RPMI7951 (cell line): ENCODE results near the gene NKTR. TPM values are rescaled to one million over a fixed set of nuclear protein-coding genes. Genes with fewer than 3 reads are reported as not detected.

Experiments
- DNase-seq: peaks from one replicate; pipeline ENCODE4 v3.0.0-alpha.2; 2012; ENCODE audit warnings: low read depth
- total RNA-seq: library from RNA; depleted of rRNA; stranded (reverse); fragments of >200 nt; shearing (Covaris generic); gene quantifications from 2 replicates; pipeline ENCODE4 v1.2.3, GENCODE V29; 2014

NKTR gene
- total RNA-seq, 1 experiment from 2014 or later: 28.0 TPM

DNA sequence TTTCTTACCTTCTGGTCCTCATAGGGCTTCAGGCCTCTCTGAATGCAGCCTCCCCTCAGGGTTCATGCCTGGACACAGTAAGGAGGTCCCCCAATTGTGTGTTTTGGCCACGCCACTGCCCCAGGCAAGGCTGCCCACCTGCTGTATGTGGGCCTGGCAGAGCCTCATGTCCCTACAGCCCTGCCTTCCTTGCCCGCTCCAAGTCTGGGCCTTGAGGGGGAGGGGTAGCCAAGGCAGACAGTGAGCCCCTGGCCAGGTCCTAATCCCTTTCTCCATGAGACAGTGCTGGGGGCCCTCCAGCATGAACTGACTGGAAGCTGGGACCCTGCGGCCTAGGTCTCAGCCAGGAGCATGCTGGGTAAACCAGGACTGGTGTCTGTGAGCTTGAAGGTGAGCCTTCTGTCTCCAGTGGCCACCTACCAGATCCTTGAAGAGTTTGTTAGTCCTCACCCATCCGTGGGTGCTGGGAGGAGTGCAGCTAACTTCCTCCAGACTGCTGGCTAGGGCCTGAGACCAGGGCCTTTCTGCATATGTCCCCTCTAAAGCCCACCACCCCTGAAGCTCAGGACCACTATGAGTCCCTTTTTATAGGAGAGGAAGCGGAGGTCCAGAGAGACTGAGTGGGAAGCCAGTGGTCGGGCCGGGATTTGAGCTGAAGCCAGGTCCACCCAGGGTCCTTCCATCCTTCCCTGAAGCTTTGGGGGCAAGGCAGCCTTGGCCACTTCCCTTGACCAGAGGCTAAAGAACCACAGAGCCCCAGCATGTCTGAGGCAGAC lies 61.7 kb downstream of the NKTR start:
- DNase-seq: no peak

DNA sequence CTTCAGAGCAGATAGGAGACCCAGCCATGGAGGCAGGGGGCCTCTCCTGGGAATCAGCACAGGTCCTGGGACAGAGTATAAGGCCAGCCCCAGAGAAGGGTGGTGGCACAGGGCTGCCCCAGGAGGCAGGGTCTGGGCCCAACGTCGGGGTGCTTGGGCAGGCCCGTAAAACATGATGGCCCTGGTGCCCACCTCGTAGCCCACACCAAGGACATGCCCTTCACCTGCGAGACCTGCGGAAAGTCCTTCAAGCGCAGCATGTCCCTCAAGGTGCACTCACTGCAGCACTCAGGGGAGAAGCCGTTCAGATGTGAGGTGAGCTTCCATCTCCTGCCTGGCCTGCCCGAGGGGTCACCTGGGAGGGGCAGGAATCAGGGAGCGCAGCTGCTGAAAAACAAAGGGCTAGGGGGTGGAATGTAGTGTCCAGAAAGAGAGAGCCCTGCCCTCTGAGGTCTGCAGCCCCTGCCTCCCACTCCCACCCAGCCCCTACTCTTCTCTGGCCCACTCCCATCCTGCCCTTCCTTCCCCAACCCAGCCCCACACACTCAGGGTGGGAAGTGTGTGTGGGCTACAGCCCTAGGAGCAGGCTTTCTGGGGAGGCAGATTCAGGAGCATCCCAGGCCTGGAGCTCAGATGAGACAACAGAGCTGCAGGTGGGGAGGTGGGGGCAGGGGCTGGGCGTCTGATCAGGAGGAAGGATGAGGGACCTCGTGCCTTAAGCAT lies 62.5 kb downstream of the NKTR start:
- no peak for DNase-seq

DNA sequence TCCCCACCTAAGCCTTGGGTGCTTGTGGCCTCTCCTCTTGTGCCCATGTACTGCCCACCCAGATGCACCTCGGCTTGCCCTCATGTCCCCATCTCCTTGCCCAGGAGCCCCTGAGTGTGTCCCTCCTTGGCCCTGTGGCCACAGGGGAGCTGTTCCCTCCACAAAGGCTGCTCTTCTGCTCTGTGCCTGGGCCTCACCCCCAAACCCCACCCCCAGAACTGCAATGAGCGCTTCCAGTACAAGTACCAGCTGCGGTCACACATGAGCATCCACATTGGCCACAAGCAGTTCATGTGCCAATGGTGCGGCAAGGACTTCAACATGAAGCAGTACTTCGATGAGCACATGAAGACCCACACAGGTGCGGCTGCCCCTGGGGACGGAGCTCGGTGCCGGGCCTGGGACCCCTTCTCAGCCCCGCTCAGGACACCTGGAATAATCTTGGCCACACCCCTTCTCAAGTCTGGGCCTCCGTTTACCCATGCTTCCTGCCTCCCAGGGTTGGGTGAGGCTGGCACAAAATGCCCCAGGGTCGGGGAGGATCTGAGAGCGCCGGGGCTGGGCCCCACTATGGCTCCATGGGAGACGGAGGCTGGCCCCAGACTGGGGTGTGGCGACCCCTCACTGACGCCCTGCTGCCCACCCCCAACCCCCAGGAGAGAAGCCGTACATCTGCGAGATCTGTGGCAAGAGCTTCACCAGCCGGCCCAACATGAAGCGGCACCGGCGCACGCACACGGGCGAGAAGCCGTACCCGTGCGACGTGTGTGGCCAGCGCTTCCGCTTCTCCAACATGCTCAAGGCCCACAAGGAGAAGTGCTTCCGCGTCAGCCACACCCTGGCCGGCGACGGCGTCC lies 63.3 kb downstream of the NKTR start:
- DNase-seq: no peak

DNA sequence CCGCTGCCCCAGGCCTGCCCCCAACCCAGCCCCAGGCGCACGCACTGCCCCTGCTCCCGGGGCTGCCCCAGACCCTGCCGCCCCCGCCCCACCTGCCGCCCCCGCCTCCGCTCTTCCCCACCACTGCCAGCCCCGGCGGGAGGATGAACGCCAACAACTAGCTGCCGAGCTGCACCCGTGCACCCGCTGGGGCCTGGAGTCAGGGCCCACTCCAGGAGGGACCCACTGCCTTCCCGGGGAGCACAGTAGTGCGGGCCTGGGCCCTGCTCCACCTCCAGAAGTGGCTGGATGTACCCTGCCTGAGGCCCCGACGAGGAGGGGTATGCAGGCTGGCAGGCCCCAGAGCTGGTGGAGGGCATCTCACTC lies 63.9 kb downstream of the NKTR start:
- no peak for DNase-seq

DNA sequence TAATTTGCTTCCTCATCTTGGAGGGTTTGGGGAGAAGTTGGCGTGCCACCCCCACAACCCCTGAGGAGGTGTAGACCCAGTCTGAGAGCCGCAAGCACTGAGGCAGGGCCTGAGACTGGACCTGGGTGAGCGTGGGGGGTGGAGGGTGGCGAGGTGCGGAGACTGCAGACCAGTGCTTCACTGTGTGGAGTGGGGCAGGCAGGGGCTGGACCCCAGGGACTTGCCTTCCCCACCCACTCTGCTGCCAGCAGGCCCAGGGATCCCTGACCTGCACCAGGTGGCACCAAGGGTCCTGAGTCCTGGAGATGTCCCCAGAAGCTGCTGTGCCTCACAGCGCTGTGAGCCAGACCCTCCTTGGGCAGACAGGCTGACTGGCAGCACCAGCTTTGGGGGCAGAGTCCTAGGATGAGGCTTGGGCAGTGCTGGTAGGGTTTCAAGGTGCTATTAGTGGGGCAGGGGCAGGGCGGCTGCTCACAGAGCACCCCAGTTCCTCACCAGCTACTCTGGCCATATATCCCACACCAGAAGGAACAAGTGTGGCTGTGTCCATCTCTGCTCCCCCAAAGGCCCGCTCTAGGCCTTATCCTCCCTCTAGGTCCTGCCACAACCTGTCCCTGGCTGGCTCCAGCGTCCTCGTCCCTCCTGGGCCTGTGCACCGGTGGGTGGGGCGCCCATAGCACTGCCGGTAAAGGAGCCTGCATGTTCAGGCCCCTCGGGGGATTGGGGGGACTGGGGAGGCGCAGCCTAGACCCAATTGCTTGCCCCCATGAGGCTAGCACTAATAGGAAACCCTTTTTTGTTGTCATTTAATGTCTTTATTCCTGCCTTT lies 64.8 kb downstream of the NKTR start:
- DNase-seq: no peak

DNA sequence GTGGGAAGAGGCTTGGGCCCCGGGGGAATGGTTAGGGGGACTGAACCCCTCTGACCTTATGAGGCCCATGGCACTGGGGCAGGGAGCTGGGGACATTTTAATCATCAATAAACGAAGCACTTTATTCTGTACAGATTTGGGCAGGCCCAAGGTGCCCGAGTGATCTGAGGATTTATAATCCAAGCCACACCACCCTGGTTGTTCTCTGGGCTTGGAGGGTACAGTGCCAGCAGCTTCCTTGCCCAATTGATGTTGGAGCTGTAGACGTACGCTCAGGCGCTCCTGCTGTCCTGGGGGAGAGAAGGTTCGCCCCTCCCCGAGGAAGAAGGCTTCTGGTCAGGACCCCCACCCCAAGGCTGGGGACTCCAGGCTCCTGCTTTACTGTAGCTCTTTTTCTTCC lies 65.5 kb downstream of the NKTR start:
- DNase-seq: no peak

DNA sequence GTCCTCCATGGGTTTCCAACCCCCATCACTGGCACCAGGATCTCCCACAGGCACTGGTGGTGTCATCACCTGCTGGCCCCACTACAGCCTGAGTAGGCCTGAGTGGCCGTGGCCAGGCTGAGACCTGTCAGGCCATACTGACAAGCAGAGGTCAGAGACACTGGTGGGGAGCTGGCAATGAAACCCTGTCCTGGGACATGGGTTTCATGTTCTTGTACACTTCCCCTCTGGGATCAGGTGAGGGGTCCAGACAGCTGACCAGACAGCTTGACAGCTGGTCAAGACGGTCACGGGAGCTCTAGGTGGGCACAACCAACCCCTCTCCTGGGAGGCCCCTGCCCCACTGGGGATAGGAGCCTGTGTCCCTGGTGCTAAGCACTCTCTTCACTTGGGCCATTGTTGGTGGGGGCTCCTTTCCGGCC lies 66.1 kb downstream of the NKTR start:
- no peak for DNase-seq

DNA sequence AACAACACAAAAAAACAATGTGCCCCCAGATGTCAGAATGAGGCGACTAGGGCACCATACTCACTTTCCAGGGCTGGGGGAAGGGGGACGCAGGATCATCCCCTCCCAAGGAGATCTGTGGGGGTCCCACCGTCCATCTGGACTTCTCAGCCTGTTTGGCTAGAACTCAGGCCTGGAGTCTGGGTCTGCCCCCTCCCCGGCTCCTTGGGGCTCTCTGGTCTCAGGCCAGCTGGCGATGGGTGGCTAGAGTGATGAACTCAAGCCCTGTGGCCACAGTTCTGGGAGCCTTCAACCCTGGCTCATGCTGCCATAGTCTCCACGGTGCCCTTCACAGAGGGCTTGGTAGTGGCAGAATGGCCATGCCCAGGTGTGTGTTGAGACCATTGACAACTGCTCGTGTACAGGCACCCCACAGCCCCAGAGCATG lies 66.6 kb downstream of the NKTR start:
- DNase-seq: no peak

DNA sequence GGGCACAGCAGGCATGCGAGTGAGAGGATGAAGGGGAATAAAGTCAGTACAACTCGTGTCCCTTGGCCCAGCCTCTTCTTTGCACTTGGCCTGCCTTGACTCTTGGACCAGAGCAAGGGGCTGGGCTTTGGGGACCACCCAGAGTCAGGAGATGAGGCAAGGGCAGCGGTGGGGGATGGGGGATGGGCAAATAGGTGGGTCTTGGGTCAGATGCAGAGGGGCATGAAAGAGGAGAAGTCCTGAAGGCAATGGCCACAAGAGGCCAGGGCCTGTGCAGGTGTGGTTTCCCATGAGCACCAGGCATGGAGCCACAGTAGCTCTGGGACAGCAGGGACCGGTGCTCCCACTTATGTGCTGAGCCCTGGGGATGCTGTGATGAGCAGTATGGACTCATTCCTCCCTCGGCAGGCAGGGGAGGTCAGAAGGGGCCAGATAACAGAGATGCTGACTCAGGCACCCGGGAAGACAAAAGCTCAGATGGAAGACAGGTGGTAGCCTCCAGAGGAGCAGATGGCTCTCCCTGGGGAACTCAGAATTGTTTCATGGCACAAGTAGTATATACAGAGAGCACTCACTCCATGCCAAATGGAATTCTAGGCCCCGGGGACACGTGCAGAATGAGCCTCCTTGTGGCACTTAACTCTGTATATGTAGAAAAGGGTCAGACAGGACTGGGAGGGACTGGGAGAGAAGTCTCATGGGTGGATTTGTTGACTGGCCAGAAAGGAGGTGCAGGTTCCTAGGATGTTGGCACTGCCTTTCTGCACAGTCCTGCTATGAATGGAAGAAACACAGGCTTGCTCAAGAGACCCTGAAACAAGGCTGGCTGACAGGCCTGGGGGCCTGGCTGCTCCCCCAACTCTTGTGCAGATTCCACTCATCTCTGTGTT lies 67.3 kb downstream of the NKTR start:
- DNase-seq: peak; percentile 37

DNA sequence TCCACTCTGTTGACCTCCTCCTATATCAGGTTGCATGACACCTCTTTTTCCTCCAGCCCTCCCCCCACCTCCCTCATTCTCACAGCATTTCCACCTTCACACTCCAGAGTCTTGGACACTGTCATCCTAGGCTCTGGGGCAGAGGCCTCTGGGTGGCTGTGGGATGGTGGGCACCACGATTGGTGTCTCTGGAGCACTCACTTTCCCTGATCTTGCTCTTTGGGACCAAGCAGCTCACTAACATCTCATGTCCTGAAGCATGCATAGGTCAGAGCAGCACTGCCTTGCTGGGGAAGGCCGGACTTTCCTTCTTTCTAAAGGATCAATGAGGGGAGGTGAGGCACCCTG lies 67.9 kb downstream of the NKTR start:
- no peak for DNase-seq

DNA sequence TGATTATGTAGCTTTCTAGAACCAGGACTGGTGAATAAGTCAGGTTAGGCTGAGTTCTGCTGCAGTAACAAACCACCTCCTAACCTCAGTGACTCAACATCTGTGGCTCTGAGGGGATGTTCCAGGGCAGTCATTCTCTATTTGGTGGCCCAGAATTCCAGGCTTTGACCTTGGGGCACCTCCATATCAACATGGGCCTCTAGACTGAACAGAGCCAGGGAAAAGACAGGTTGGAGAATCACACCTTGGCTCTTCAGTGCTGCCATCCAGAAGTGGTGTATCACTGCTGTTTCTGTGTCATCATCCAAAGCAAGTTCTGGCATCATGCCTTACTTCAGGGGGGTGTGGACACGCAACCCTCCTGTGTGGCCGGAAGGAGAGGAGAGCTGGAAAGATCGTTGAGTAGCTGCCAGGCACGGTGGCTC lies 68.3 kb downstream of the NKTR start:
- DNase-seq: peak; percentile 66

DNA sequence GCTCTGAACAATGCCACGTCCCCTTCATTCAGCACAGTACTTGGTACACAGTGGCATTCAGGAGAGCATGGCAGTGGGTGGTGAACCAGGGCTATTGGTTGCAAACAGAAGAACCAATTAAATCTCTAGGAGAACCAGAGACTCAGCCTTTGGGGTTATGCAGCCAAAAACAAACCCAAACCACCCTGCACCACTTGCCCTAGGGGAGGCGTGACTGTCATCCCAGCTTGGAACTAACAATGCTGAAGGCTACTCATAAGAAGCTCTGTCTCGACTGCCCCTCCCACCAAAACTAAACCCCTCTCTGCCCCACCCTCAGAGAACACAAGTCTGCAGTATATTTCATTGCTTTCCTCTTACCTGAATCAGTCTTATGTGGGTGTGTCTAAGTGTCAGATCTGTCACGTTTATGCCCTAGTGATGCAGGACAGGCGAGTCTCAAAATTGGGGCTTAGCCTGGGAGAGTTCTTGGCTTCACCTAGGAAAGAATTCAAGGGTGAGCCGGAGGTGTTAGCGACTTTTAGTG lies 69.6 kb downstream of the NKTR start:
- DNase-seq: no peak

DNA sequence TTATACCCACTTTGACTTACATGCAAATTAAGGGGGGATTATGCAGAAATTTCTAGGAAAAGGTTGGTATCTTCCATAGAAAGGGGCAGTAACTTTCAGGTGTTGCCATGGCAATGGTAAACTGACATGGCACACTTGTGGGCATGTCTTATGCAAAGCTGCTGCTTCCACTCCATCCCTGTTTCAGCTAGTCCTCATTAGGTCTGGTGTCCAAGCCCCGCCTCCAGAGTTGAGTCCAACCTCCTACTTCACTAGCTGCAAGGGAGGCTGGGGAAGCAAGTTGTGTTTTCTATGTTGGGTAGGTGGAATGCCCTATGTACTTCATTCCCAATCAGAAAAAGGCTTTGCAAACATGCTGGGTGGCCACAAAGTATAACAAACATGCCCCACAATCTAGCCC lies 70.2 kb downstream of the NKTR start:
- no peak for DNase-seq

DNA sequence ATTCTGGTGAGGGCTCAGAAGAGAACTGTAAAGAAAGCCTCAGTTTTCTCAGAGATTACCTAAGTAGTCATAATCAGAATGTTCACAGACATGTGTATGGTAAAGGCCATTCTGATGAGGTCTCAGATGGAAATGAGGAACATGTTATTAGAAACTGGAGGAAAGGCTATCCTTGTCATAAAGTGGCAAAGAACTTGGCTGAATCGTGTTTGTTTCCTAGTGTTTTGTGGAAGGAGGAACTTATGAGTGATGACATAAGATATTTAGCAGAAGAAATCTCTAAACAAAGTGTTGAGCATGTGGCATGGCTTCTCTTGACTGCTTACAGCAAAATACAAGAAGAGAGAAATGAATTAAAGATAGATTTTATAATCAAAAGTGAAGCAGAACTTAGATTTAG lies 72.0 kb downstream of the NKTR start:
- no peak for DNase-seq

DNA sequence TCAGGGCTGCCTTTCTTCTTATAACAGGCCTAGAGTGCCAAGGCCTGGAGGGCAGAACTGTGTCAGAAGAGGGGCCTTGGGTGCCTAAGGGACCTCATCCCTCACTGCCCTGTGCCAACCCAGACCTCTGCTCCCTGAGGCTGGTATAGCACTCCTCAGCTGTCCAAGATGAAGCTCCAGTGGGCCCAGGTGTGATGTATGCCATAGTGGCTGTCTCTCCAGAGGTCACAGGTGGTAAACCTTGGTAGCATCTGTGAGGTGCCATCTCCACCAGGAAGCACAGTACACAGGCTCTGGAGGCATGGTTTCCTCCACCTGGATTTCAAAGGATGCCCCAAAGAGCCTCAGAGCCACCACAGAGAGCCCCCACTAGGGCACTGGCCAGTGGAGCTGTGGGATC lies 72.6 kb downstream of the NKTR start:
- no peak for DNase-seq

DNA sequence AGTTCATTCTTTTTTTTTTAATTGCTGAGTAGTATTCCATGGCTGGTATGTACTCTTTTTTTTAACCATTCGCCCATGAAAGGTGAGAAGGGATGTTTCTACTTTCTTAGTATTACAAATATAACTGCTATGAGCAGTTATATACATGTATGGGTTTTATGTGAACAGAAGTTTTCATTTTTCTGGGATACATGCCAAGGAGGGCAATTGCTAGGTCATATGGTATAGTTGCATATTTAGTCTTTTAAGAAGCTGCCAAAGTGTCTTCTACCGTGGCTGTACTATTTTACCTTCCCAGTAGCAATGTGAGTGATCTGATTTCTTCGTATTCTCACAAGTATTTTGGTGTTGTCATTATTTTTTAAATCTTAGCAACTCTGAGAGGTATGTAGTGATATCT lies 73.7 kb downstream of the NKTR start:
- DNase-seq: no peak

DNA sequence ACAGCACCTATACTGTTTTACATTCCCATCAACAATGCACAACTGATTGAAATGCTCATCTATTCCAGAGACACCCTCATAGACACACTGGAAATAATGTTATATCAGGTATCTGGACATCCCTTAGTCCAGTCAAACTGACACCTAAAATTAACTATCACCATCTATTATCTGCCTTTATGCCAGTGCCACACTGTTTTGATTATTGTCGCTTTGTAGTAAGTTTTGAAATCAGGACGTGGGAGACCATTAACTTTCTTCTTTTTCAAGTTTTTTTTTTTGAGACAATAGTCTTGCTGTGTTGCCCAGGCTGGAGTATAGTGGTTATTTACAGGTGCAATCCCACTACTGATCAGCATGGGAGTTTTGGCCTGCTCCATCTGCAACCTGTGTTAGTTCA lies 75.4 kb downstream of the NKTR start:
- DNase-seq: no peak

DNA sequence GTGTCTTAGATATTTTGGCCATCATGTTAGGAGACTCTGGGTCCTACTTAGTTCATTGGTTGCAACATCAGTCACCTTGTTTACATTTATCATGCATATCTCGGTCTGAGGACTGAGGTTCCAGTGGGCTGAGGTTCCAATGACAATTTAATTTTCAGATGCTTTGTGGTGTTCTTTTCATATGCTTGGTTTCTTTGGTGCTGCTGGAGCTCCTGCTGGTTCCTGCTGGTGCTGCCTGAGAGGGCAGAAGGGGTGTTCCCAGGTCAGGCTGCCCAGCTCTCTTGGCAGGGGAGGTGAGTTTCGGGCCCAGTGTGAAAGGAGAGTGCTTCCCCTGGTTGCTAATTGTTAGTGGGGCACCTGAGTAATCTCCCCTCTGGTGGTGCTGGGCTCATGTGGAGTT lies 78.0 kb downstream of the NKTR start:
- DNase-seq: no peak

DNA sequence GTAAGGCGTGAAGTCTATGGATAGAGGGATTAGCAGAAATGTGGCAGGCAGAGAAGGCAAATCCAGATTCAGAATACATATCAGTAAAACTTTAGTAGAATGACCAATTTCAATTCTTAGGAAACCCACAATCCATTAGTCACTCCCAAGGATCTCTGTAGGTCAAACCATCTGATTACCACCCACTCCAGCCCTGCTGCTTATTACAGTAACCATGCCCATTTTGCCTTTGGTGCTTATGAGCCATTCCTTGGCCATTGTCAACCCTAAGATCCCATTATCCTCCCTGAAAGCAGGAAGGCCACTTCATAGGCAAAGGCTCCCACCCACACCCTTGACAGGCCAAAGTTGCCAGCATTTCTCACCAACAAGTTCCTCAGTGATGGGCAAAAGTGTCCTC lies 79.8 kb downstream of the NKTR start:
- peak; percentile 41 for DNase-seq

DNA sequence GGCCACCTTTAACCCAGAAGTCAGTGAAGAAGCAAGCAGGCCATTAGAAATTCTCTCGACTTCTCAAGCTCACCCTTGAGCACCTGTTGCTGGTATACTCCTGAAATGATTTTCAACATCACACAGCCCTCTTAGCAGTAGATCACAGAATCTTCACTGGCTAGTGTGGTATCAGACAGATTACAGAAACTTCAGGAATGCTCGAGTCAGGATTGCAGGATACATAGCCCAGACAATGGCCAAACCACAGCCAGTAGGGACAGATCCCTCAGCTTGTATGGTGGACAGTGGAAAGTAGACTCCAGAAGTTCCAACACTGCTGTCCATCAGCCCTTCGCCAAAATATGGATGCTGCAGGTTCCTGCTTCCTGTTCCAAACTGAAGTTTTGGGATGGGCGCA lies 80.3 kb downstream of the NKTR start:
- DNase-seq: no peak
